OCI-M1 (cell line): ENCODE measurements around the gene TCAP.
"Not testable (repeated sequence)": the region's sequence is repeated elsewhere in the genome, so short reads cannot be mapped to it uniquely, and the experiment has no call there.

Source experiments
- DNase-seq: peaks from one replicate; lab custom pipeline; 2025; lab: John Stamatoyannopoulos, UW

Gene TCAP

DNA sequence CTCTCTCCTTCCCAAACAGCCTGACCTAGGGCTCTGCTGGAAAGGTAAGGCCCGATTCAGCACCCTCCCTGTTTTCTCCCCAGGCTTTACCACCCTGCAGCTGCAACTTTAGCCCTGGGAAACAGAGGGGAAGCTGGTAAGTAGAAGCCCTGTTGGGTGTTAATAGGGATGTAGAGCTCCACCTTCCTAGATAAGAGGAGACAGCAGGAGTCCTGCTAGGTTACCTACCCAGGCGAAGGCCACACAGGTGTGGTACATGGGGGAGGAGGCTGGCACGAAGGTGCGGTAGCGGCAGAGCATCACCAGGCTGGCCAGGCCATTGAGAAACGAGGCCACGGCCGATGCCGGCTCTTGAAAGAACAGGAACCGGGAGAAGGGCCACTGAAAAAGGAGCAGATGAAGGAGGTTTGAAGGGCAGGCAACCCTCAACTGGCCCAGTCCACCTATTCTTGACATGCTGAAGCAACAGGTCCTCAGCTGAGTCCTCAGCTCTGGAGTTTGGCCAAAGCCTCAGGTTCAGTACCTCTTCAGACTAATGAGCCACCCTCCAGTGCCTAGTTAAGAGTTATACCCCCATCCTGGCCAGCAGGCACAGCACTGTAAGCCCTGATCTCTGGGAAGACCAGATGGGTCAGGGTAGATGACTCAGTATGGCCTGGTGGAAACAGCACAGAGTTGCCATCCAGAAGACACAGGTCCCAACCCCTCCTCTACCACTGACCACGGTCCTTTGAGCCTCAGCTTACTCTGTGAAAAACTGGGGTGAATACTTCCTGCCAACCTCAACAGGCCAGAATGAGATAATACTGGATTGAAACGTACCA is 19.4 kb downstream of the TCAP start:
- DNase-seq: no peak

GRCh38 chr17:39687101-39687545 is 22.0 kb downstream of the TCAP start:
- peak; percentile 49 for DNase-seq

GRCh38 chr17:39687546-39688474 is 22.7 kb downstream of the TCAP start, which contains the start of gene PGAP3:
Gene PGAP3 (minus strand): TSS chr17:39688057. CDS start chr17:39688014, 43 bp downstream.
- DNase-seq: peak; percentile 95

DNA sequence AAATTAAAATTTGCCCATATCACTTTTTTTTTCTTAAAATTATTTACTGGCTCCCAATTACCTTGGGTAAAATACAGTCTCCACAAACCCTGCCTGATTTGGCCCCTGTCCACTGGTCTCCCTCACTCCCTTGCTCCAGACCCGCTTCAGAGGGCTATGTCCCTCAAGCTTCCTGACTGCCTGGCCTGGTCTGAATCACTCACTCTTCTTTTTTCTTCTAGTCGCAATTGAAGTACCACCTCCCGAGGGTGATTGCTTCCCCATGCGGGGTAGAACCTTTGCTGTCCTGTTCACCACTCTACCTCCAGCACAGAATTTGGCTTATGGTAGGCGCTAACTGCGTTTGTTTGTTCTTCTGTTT is 23.3 kb downstream of the TCAP start:
- DNase-seq: no peak

DNA sequence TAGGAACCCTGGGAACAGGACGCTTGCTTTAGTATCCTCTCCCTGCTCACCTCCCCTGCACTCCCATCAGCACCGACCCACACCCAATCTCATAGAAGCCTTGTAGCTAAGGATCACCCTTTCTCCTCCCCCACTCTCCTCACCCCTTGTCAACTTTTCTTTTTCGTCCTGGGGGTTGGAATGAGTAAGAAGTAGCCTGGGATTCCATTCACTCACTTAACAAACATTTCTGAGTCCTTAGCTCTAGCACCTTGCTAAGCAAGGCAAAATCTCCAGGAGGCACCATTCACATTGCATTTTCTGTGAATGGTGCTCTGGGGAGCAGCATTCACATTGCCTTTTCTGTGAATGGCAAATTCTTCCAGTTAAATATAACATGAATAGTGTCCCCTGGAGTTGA is 23.8 kb downstream of the TCAP start:
- no peak for DNase-seq

- DNase-seq: no peak
These were observed 29.4 kb downstream of the TCAP start for GRCh38 chr17:39694593-39694992.

GRCh38 chr17:39695089-39695474 is 29.9 kb downstream of the TCAP start:
- DNase-seq: no peak

DNA sequence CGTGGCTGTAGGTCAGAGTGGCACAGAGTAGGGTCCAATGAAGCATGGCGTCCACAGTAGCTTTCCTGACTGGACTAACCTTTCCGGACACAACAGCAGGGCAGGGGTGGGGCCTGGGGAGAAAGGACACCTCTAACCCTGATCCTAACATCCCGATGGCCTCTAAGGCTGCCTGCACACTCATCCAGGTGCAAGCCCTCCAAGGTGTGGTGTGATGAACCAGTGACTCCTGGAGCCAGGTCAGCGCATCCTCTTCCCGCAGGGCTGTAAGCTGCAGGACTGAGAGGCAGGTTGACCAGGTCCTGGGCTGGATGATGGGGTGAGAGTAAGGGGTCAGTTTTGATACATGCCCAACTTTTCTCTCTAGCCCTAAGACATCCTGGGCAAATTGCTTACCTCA is 31.6 kb downstream of the TCAP start:
- DNase-seq: no peak

GRCh38 chr17:39697961-39698360 is 32.8 kb downstream of the TCAP start:
- no peak for DNase-seq

- not testable (repeated sequence) for DNase-seq
These were observed 34.1 kb downstream of the TCAP start for GRCh38 chr17:39699157-39699817.

DNA sequence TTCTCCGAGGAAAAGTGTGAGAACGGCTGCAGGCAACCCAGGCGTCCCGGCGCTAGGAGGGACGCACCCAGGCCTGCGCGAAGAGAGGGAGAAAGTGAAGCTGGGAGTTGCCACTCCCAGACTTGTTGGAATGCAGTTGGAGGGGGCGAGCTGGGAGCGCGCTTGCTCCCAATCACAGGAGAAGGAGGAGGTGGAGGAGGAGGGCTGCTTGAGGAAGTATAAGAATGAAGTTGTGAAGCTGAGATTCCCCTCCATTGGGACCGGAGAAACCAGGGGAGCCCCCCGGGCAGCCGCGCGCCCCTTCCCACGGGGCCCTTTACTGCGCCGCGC is 34.6 kb downstream of the TCAP start, which contains the start of gene ERBB2:
ERBB2 (plus strand) TSS at position 247 of the 330 bp plus-strand sequence. CDS start 175 bp downstream, outside the sequence.
- no peak for DNase-seq

- no peak for DNase-seq
These were observed 35.2 kb downstream of the TCAP start for GRCh38 chr17:39700148-39700987.

- DNase-seq: no peak
These were observed 36.0 kb downstream of the TCAP start for GRCh38 chr17:39701012-39701783.

GRCh38 chr17:39701784-39702422 is 36.8 kb downstream of the TCAP start:
- DNase-seq: no peak

GRCh38 chr17:39702901-39703893 is 38.0 kb downstream of the TCAP start:
- no peak for DNase-seq

DNA sequence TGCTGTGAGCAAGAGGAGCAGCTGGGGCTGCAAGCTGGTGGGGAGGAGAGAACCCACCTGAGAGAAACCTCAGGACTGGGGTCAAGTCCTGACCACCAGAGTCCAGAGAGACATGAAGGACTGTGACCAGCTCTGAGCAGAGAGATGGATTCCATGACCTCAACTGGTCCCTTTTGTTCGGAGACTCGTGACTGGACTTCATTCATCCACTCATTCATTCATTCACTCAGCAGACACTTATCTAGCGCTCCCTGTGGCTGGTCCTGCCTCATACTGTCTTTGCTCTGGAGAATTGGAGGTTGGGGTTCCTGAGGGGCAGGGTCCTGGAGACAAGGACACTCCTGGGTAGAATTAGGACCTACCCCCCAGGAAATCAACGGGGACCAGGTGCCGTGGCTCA is 38.8 kb downstream of the TCAP start:
- no peak for DNase-seq

DNA sequence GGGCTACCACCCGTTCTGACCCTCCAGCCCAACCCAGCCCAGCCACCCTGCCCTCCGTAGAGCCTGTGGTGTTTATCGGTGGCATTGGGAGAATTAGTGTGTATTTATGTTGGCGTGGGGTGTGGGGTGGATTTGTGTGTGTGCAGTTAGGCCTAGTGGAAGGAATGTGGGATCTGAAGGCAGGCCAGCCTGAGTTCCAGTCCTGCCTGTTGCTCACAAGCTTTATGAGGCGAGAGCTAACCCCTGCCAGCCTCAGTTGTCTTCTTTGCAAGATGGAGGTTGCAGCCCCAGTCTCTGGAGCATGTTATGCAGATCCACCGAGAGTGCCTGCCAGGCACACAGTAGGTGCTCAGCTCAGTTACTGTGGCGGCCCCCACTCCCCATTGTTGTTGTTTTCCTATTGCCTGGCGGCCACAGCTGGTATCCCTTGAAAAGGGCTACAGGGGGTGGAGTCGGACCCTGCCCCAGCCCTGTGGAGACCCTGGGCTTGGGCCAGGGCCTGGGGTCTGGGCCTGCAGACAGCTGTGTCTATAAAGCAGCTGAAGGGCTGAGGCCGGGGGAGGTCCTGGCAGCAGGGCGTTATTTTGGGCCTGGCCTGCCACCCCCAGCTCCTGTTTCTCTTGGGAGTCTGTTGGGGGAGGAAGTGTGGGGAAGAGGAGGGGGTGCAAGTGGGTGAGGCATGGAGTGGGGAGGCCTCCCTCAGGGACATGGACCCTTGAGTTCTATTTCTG is 39.8 kb downstream of the TCAP start:
- DNase-seq: no peak

DNA sequence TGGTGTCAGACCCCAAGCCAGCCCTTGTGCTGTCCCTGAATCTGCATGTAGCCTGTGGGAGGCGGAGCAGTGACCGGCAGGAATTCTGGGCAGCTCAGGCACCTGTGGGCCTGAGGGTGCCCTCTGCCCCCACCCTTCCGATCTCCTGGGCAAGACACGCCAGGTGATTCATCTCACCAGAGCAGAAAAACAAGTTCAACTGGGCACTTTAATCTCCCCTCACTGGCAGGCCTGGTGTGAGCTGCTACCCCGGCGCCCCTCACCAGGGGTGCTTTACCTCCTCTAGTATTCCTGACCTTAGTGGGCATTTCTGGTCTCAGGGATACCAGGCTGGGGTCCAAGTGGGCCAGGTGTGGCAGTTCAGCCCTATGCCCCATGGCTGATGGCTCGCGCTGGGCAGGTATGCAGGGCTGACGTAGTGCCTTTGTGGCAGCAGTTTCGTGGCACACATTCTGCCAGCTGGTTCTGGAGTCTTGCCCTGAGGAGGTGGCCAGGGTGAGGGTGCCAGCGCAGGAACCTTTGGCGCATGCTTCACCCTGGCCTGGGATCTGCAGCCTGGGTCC is 40.7 kb downstream of the TCAP start:
- DNase-seq: no peak
